Measurements from ENCODE around the gene B3GNT2.
"Not testable (repeated sequence)": the region's sequence is repeated elsewhere in the genome, so short reads cannot be mapped to it uniquely, and the experiment has no call there.

B3GNT2 gene

GRCh38 chr2:62195421-62196277 lies at the start of gene B3GNT2:
Gene B3GNT2 (plus strand): TSS chr2:62196115. CDS start chr2:62222221, 26,106 bp downstream.
- no peaks in the 10 kb centered on the region for H3K9me3 Mint-ChIP-seq
- H3K27me3 Mint-ChIP-seq = no peaks in the 10 kb centered on the region
- H3K27ac Mint-ChIP-seq = peak within 1 kb of the TSS; percentile 89
- H3K4me3 Mint-ChIP-seq = peak within 1 kb of the TSS; percentile 88
- peaks cover 33% of the 10 kb centered on the region for H3K4me1 Mint-ChIP-seq (ENCODE audit: low read depth)
- H3K36me3 Mint-ChIP-seq (ENCODE audit: low read depth) = peaks cover 14% of the 10 kb centered on the region

GRCh38 chr2:62146790-62147189 lies 49.1 kb upstream of the B3GNT2 start:
- H3K4me3 Mint-ChIP-seq; H3K36me3 Mint-ChIP-seq (ENCODE audit: low read depth); H3K27ac Mint-ChIP-seq; H3K27me3 Mint-ChIP-seq; H3K9me3 Mint-ChIP-seq: not testable (repeated sequence)
- H3K4me1 Mint-ChIP-seq (ENCODE audit: low read depth) = peaks cover 21% of the 10 kb centered on the region

GRCh38 chr2:62147610-62148301 lies 48.2 kb upstream of the B3GNT2 start:
- H3K9me3 Mint-ChIP-seq = no peaks in the 10 kb centered on the region
- H3K4me3 Mint-ChIP-seq = no peak overlapping the region
- no peaks in the 10 kb centered on the region for H3K36me3 Mint-ChIP-seq (ENCODE audit: low read depth)
- peaks cover 21% of the 10 kb centered on the region for H3K4me1 Mint-ChIP-seq (ENCODE audit: low read depth)
- H3K27ac Mint-ChIP-seq = no peak overlapping the region
- H3K27me3 Mint-ChIP-seq = no peaks in the 10 kb centered on the region

GRCh38 chr2:62149708-62150107 lies 46.2 kb upstream of the B3GNT2 start:
- Mint-ChIP-seq H3K4me3 (no peak overlapping the region), H3K27me3 (no peaks in the 10 kb centered on the region), H3K27ac (no peak overlapping the region), H3K4me1 (ENCODE audit: low read depth) (peaks cover 21% of the 10 kb centered on the region), H3K9me3 (no peaks in the 10 kb centered on the region), H3K36me3 (ENCODE audit: low read depth) (no peaks in the 10 kb centered on the region)

- Mint-ChIP-seq H3K36me3 (ENCODE audit: low read depth) (no peaks in the 10 kb centered on the region), H3K27me3 (no peaks in the 10 kb centered on the region), H3K27ac (no peak overlapping the region)
Measured at GRCh38 chr2:62150597-62151305, 45.2 kb upstream of the B3GNT2 start.

GRCh38 chr2:62151306-62151638 lies 44.6 kb upstream of the B3GNT2 start:
- Mint-ChIP-seq H3K9me3 (no peaks in the 10 kb centered on the region), H3K27me3 (no peaks in the 10 kb centered on the region), H3K4me1 (ENCODE audit: low read depth) (peaks cover 10% of the 10 kb centered on the region), H3K36me3 (ENCODE audit: low read depth) (no peaks in the 10 kb centered on the region), H3K4me3 (no peak overlapping the region), H3K27ac (no peak overlapping the region)

More at GRCh38 chr2:62150597-62151305, 45.2 kb upstream of the B3GNT2 start:
- peaks cover 11% of the 10 kb centered on the region for H3K4me1 Mint-ChIP-seq (ENCODE audit: low read depth)
- no peak overlapping the region for H3K4me3 Mint-ChIP-seq
- H3K9me3 Mint-ChIP-seq = no peaks in the 10 kb centered on the region

- peaks cover 6% of the 10 kb centered on the region for H3K4me1 Mint-ChIP-seq (ENCODE audit: low read depth)
Measured at GRCh38 chr2:62152000-62152399, 43.9 kb upstream of the B3GNT2 start.

GRCh38 chr2:62156861-62157496 lies 38.9 kb upstream of the B3GNT2 start:
- Mint-ChIP-seq H3K9me3 (no peaks in the 10 kb centered on the region), H3K27ac (no peak overlapping the region), H3K4me1 (ENCODE audit: low read depth) (peaks cover 7% of the 10 kb centered on the region), H3K36me3 (ENCODE audit: low read depth) (no peaks in the 10 kb centered on the region), H3K4me3 (no peak overlapping the region), H3K27me3 (no peaks in the 10 kb centered on the region)

More at GRCh38 chr2:62152000-62152399, 43.9 kb upstream of the B3GNT2 start:
- H3K4me3 Mint-ChIP-seq = no peak overlapping the region
- H3K36me3 Mint-ChIP-seq (ENCODE audit: low read depth) = no peaks in the 10 kb centered on the region
- H3K27ac Mint-ChIP-seq = no peak overlapping the region
- H3K9me3 Mint-ChIP-seq = no peaks in the 10 kb centered on the region
- no peaks in the 10 kb centered on the region for H3K27me3 Mint-ChIP-seq

- H3K4me1 Mint-ChIP-seq (ENCODE audit: low read depth) = peaks cover 7% of the 10 kb centered on the region
- H3K9me3 Mint-ChIP-seq = no peaks in the 10 kb centered on the region
- no peaks in the 10 kb centered on the region for H3K27me3 Mint-ChIP-seq
- no peaks in the 10 kb centered on the region for H3K36me3 Mint-ChIP-seq (ENCODE audit: low read depth)
- no peak overlapping the region for H3K27ac Mint-ChIP-seq
- H3K4me3 Mint-ChIP-seq = no peak overlapping the region
Measured at GRCh38 chr2:62158444-62159121, 37.3 kb upstream of the B3GNT2 start.

- not testable (repeated sequence) for H3K27me3 Mint-ChIP-seq; H3K9me3 Mint-ChIP-seq; H3K4me1 Mint-ChIP-seq (ENCODE audit: low read depth); H3K27ac Mint-ChIP-seq; H3K36me3 Mint-ChIP-seq (ENCODE audit: low read depth); H3K4me3 Mint-ChIP-seq
Measured at GRCh38 chr2:62160691-62161090, 35.2 kb upstream of the B3GNT2 start.

- Mint-ChIP-seq H3K36me3 (ENCODE audit: low read depth) (no peaks in the 10 kb centered on the region), H3K27ac (no peak overlapping the region), H3K27me3 (no peaks in the 10 kb centered on the region)
Measured at GRCh38 chr2:62163106-62163831, 32.6 kb upstream of the B3GNT2 start.

GRCh38 chr2:62163834-62164233 lies 32.1 kb upstream of the B3GNT2 start:
- H3K36me3 Mint-ChIP-seq (ENCODE audit: low read depth) = no peaks in the 10 kb centered on the region
- no peaks in the 10 kb centered on the region for H3K9me3 Mint-ChIP-seq
- no peak overlapping the region for H3K27ac Mint-ChIP-seq
- H3K4me3 Mint-ChIP-seq = no peak overlapping the region
- peaks cover 7% of the 10 kb centered on the region for H3K4me1 Mint-ChIP-seq (ENCODE audit: low read depth)
- no peaks in the 10 kb centered on the region for H3K27me3 Mint-ChIP-seq

More at GRCh38 chr2:62163106-62163831, 32.6 kb upstream of the B3GNT2 start:
- Mint-ChIP-seq H3K4me3 (no peak overlapping the region), H3K4me1 (ENCODE audit: low read depth) (peaks cover 7% of the 10 kb centered on the region), H3K9me3 (no peaks in the 10 kb centered on the region)

- Mint-ChIP-seq H3K27ac (no peak overlapping the region), H3K36me3 (ENCODE audit: low read depth) (no peaks in the 10 kb centered on the region), H3K4me1 (ENCODE audit: low read depth) (no peaks in the 10 kb centered on the region), H3K4me3 (no peak overlapping the region), H3K27me3 (no peaks in the 10 kb centered on the region), H3K9me3 (no peaks in the 10 kb centered on the region)
Measured at GRCh38 chr2:62175728-62176127, 20.2 kb upstream of the B3GNT2 start.

- Mint-ChIP-seq H3K9me3 (no peaks in the 10 kb centered on the region), H3K36me3 (ENCODE audit: low read depth) (no peaks in the 10 kb centered on the region), H3K4me3 (no peak overlapping the region), H3K27ac (no peak overlapping the region), H3K27me3 (no peaks in the 10 kb centered on the region), H3K4me1 (ENCODE audit: low read depth) (peaks cover 9% of the 10 kb centered on the region)
Measured at GRCh38 chr2:62176801-62177200, 19.1 kb upstream of the B3GNT2 start.

Data from stimulated activated naive CD8-positive, alpha-beta T cell treated with anti-CD3 and anti-CD28 coated beads, Interleukin-15, Interleukin-2, amounts not matched to agents 100 ng/mL and 50 ng/mL, for 24 hours (primary cell).